HepG2 (cell line): ENCODE results near the gene KLHL12. TPM values are rescaled to one million over a fixed set of nuclear protein-coding genes. Genes with fewer than 3 reads are reported as not detected.

Experiments used
- BCL6 ChIP-seq: IDR thresholded peaks from 2 replicates; pipeline ENCODE4 v1.6.1; 2016; ENCODE audit warnings: missing genetic modification reagents, missing compliant biosample characterization
- E2F5 ChIP-seq: sonication (generic); formaldehyde crosslinking; conservative IDR thresholded peaks from 2 replicates; pipeline ENCODE4 v1.4.0; 2020; ENCODE audit warnings: missing genetic modification reagents
- ERF ChIP-seq: IDR thresholded peaks from 2 replicates; pipeline ENCODE4 v1.6.1; 2018; ENCODE audit warnings: missing biosample characterization, missing genetic modification reagents
- FOXA3 ChIP-seq: IDR thresholded peaks from 2 replicates; pipeline ENCODE4 v1.6.1; 2016; ENCODE audit warnings: missing genetic modification reagents, missing compliant biosample characterization
- HNF4G ChIP-seq, 2 experiments: sonication (generic) in 1 of 2; formaldehyde crosslinking in 1 of 2; IDR thresholded peaks; 2 replicates each; pipeline versions ENCODE4 v1.4.0 to v1.6.1; 2011 to 2020; ENCODE audit warnings: borderline replicate concordance in 2 of 2, low read depth in 2 of 2, mild to moderate bottlenecking in 2 of 2, low read length in 1 of 2, missing genetic modification reagents in 1 of 2, moderate library complexity in 1 of 2
- IKZF1 ChIP-seq: fragments of 450-650 bp; IDR thresholded peaks from 2 replicates; pipeline ENCODE4 v1.7.1; 2016
- JUN ChIP-seq: sonication (generic); formaldehyde crosslinking; IDR thresholded peaks from 2 replicates; pipeline ENCODE4 v1.4.0; 2020; ENCODE audit warnings: mild to moderate bottlenecking, missing genetic modification reagents
- KLF12 ChIP-seq: sonication (generic); formaldehyde crosslinking; IDR thresholded peaks from 2 replicates; pipeline ENCODE4 v1.4.0; 2020; ENCODE audit warnings: missing genetic modification reagents, borderline replicate concordance
- MED13 ChIP-seq: sonication (generic); formaldehyde crosslinking; IDR thresholded peaks from 2 replicates; pipeline ENCODE4 v1.5.0; 2020; ENCODE audit warnings: missing genetic modification reagents
- MLLT10 ChIP-seq: sonication (generic); formaldehyde crosslinking; IDR thresholded peaks from 2 replicates; pipeline ENCODE4 v1.4.0; 2020; ENCODE audit warnings: missing genetic modification reagents
- NFIC ChIP-seq: IDR thresholded peaks from 2 replicates; pipeline ENCODE4 v1.6.1; 2012; ENCODE audit warnings: mild to moderate bottlenecking, low read length, inconsistent platforms
- NR2F1 ChIP-seq, 2 experiments: fragments of 450-650 bp in 1 of 2; formaldehyde crosslinking in 1 of 2; IDR thresholded peaks; 2 replicates each; pipeline versions ENCODE4 v1.5.0 to v1.6.1; 2016 to 2020; ENCODE audit warnings: mild to moderate bottlenecking in 1 of 2, missing compliant biosample characterization in 1 of 2, missing genetic modification reagents in 1 of 2, moderate library complexity in 1 of 2
- POLR2A ChIP-seq, 2 experiments: IDR thresholded peaks; 2 replicates each; pipeline ENCODE4 v1.6.1; 2011; ENCODE audit warnings: low read depth in 2 of 2, low read length in 2 of 2, mild to moderate bottlenecking in 1 of 2, moderate library complexity in 1 of 2; ENCODE audit not compliant: insufficient read depth in 1 of 2
- RARA ChIP-seq: IDR thresholded peaks from 2 replicates; pipeline ENCODE4 v1.6.1; 2016; ENCODE audit warnings: missing genetic modification reagents, missing compliant biosample characterization
- THYN1 ChIP-seq: sonication (generic); formaldehyde crosslinking; IDR thresholded peaks from 2 replicates; pipeline ENCODE4 v1.8.1; 2023; ENCODE audit warnings: low read depth, mild to moderate bottlenecking, moderate library complexity, missing genetic modification reagents, borderline replicate concordance
- ZHX2 ChIP-seq, 2 experiments: sonication (generic) in 1 of 2; formaldehyde crosslinking in 1 of 2; IDR thresholded peaks; 2 replicates each; pipeline versions ENCODE4 v1.6.1 to v1.9.0; 2014 to 2022; ENCODE audit warnings: antibody characterized with exemption in 1 of 2, borderline replicate concordance in 1 of 2, inconsistent platforms in 1 of 2, low read depth in 1 of 2, missing genetic modification reagents in 1 of 2
- ZNF138 ChIP-seq: sonication (generic); formaldehyde crosslinking; IDR thresholded peaks from 2 replicates; pipeline ENCODE4 v1.5.0; 2020; ENCODE audit warnings: mild to moderate bottlenecking, low read depth, missing genetic modification reagents
- ZNF329 ChIP-seq: sonication (generic); formaldehyde crosslinking; IDR thresholded peaks from 2 replicates; pipeline ENCODE4 v1.9.0; 2021; ENCODE audit warnings: low read depth, mild to moderate bottlenecking, missing genetic modification reagents
- ZNF530 ChIP-seq: sonication (generic); formaldehyde crosslinking; IDR thresholded peaks from 2 replicates; pipeline ENCODE4 v1.5.0; 2020; ENCODE audit warnings: low read depth, mild to moderate bottlenecking, missing genetic modification reagents
- ZNF567 ChIP-seq: sonication (generic); formaldehyde crosslinking; IDR thresholded peaks from 2 replicates; pipeline ENCODE4 v1.8.1; 2023; ENCODE audit warnings: mild to moderate bottlenecking, missing genetic modification reagents, borderline replicate concordance
- ZNF782 ChIP-seq: sonication (generic); formaldehyde crosslinking; IDR thresholded peaks from 2 replicates; pipeline ENCODE4 v1.4.0; 2020; ENCODE audit warnings: missing genetic modification reagents, mild to moderate bottlenecking, borderline replicate concordance
- ZNF792 ChIP-seq: IDR thresholded peaks from 2 replicates; pipeline ENCODE4 v1.6.1; 2016
- ZNF850 ChIP-seq: sonication (generic); formaldehyde crosslinking; conservative IDR thresholded peaks from 2 replicates; pipeline ENCODE4 v1.9.0; 2021; ENCODE audit warnings: mild to moderate bottlenecking, missing genetic modification reagents
- polyA plus RNA-seq, 8 experiments: library from polyadenylated mRNA; depleted of rRNA in 3 of 8; stranded (reverse) in 7 of 8; unstranded in 1 of 8; fragments of >200 nt; fragmentation: Illumina TruSeq in 4 of 8; extraction: Trizol in 4 of 8; gene quantifications; 2 replicates each; pipeline versions ENCODE4 v1.2.1 to v1.2.3, GENCODE V29; 2011 to 2016; ENCODE audit warnings: low read depth in 4 of 8, missing spikeins in 1 of 8, mixed read lengths in 1 of 8; ENCODE audit not compliant: insufficient read depth in 1 of 8
- total RNA-seq, 5 experiments: library from RNA; depleted of rRNA; stranded (reverse); fragments of >200 nt; fragmentation: Illumina TruSeq; extraction: Trizol; gene quantifications; 2 replicates each; pipeline ENCODE4 v1.2.3, GENCODE V29; 2016; ENCODE audit warnings: low read depth in 1 of 5

The KLHL12 gene
- total and polyA plus RNA-seq, 2 of the 13 experiments (the other 11 are each of a cell fraction or from before 2014, with no cell fraction given), result 19.2 to 25.2 TPM

GRCh38 chr1:202861420-202862132 lies 65.5 kb downstream of the KLHL12 start (continued):
- TF ChIP-seq ZHX2 (IDR thresholded peaks at IDR 0.05; ENCODE audit: low read depth) (0 out of 2 replicates have a peak, but pooled peaks have one; percentile 24), ZHX2 (CRISPR knock-in tag; IDR thresholded peaks at IDR 0.05; ENCODE audit: borderline replicate concordance) (no peak), MLLT10 (no peak), KLF12 (no peak), ZNF138 (CRISPR knock-in tag) (no peak), MED13 (CRISPR knock-in tag) (no peak), THYN1 (CRISPR knock-in tag) (no peak), ZNF329 (no peak), BCL6 (CRISPR knock-in tag) (no peak), IKZF1 (no peak), ZNF782 (CRISPR knock-in tag) (no peak), NR2F1 (CRISPR knock-in tag; IDR thresholded peaks at IDR 0.05) (no peak), E2F5 (CRISPR knock-in tag) (peak; percentile 33; the same call in 1 of the 2 replicates), ZNF530 (no peak), HNF4G (IDR thresholded peaks at IDR 0.05; ENCODE audit: borderline replicate concordance, low read depth, low read length) (no peak), HNF4G (CRISPR knock-in tag; IDR thresholded peaks at IDR 0.05; ENCODE audit: borderline replicate concordance, low read depth) (no peak), JUN (CRISPR knock-in tag) (no peak), ERF (CRISPR knock-in tag) (no peak), ZNF567 (CRISPR knock-in tag) (no peak), RARA (CRISPR knock-in tag) (no peak), ZNF850 (CRISPR knock-in tag) (no peak), FOXA3 (CRISPR knock-in tag) (no peak), ZNF792 (CRISPR knock-in tag) (no peak), POLR2A (IDR thresholded peaks at IDR 0.05; ENCODE audit: insufficient read depth in 1 of 2, low read depth in 2 of 2, low read length in 2 of 2) (peak; percentile 80 to 95; a peak in 3 of 4 replicates), NFIC (no peak)
